GM18858 (cell line): ENCODE data around the gene HHIPL1.

Source experiments
- ATAC-seq: cut with Tn5 transposase; IDR thresholded peaks from one replicate; pipeline ENCODE4 v1.9.1; 2021; ENCODE audit not compliant: unreplicated experiment

The HHIPL1 gene

DNA sequence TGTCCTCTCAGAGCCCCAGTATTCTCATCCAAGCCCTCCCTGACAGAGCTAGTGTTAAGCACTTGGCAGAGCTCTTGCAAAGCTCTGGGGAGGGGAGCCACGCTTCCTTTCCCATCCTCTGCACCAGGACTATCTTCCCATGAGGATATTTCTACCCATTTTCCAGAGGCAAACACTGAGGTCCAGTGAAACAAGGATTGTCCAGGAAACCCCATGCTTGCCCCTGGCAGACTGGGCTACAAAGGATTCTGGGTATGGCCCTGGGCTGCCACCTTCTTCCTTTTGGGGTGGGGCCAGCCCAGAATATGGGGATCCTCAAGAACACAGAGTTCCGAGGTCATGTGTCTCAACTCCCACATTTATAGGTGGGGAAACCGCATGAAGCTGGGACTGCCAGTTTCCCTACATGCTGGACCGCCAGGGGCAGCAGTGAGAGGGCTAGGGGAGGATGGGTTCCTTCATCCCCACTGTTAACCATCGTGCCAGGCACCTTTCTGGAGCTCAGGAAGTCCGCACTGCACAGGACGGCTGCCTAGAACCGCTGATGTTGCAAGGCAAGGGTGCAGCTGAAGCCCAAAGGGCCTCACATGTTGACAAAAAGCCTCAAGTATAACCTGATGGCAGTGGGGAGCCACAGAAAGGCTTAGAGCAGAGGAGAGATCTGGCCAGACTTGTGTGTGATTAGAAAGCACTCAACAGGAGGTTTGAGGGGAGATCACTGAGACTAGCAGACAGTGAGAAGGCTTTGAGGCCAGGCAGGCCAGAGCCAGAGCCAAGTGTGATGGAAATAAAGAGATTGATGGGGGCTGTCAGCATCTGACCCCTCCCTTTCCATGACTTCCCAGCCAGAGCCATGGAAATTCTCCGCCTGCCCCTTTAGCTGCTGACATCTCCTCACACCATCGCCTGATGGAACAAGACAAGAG is 35.4 kb upstream of the HHIPL1 start:
- no peak for ATAC-seq

DNA sequence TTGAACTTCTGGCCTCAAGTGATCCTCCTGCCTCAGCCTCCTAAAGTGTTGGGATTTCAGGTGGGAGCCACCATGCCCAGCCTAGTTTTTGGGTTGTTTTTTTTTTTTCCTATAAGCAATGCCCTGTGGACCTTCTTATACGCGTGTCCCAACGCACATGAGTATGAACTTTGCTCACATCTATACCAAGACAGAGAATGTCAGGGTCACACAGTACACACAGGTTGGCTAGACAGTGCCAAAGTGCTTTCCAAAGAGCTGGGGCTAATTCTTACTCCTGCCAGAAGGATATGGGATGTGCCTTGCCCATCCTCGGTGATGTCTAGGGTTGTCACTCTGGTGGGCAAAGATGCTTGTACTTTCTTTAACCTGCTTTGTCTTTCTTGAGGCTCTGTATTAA is 33.3 kb upstream of the HHIPL1 start:
- no peak for ATAC-seq

DNA sequence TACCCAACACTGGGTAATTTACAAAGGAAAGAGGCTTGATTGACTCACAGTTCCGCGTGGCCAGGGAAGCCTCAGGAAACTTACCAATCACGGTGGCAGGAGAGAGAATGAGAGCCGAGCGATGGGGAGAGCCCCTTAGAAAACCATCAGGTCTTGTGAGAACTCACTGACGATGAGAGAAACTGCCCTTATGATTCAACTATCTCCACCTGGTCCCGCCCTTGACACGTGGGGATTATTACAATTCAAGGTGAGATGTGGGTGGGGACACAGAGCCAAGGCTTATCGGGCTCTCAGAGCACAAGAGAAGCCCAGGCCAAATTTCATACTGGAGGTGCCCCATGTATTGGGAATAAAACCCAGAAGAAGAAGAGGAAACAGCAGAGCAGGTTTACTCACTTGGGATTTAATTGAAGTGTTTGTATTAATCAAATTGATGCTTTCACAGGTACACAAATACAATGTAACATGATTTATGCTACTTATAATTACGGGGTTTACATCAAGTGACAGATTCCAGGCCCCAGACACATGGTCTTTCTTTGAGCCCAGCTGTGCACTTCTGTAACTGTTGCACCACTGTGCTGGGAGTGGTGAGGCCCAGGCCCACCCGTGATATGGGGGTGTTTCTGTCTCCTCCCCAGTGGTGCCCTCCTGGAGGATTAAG is 32.7 kb upstream of the HHIPL1 start:
- no peak for ATAC-seq

DNA sequence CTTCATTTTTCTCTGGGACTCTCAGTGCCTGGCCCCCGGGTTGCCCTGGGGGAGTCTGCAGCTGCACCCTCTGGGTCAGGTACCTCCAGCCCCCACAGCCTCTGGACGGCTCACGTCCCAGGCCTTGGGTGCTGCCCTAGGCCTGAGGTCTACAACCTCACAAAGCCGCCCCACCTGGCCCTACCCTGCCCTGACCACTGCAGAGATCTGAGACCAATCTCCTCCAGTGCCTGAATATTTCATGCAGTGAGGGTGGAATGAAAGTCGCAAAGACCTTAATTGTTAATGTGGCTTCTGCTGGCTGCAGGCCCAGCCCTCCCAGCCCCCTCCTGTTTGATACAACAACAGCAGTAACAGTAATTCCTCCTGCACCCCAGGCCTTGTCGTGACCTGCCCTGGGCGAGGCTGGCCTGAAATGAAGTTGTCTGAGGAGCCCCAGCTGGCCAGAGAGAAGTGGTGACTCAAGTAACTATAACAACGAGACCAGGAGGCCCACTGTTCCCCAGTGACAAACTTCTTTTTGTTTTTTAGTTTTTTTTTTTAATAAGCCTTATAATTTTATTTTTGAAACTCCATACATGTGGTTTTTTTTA is 32.1 kb upstream of the HHIPL1 start:
- no peak for ATAC-seq

DNA sequence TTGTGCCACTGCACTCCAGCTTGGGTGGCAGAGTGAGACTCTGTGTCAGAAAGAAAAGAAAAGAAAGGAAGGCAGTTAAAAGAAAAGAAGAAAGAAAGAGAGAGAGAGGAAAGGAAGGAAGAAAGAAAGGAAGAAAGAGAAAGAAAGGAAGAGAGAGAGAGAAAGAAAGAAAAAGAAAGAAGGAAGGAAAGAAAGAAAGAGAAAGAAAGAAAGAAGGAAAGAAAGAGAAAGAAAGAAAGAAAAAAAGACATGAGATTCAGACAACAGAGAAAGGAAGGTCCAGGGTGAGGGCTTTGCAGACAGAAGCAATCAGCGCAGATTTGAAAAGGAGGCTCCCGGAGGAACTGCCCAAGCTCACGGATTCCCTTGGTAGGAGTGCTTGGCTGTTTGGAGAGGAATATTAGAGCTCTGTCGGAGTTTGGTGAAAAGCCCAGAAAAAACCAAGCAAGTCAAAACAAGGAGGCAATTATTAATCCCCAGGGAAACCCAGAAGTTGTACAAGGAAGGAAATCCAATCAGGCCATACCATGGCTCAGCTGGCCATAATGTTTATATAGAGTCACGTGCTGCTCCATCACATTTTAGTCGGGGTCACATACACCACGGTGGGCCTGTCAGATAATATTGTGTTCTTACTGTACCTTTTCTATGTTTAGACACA is 29.3 kb upstream of the HHIPL1 start:
- ATAC-seq = no peak

DNA sequence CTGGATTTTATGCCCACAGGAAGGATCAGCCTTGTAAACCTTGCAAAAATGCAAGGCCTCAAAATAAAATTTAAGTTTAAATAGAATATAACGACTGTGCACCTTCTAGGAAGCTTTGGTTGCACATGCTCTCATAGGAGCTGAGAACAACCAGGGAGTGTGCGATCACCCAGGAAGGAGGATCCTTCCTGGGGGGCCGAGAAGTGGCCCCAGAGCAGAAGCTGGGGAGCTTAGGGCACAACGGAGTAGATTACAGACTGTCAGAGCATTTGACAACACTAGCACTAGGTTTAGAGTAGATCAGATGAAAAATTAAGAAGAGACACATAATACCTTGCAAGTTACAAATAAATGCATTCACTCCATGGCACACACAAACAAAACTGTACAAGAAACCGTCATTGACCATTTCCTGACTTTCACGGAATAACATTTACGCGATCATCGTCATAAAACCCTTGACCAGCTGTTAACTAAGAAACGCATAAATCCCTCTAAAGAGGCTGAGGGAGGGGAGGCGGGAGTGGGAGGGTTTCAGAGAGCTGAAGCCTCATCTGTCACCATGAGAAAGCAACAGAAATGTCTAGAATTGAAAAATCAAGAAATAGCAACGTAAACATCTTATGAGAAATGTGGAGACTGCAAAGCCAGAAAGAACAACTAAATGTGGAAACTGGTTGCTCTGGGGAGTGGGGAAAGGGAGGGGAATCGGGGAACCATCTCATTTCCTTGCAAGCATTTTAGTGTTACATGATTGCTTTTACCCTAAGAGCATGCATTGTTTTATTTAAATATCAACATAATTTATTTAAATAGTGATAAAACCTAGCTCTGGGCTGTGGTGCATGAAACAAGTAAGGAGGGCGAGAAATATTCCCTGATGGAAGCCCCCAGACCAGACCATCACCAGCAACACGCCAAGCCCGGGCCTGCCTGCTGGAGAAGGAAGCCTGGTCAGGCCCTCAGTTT is 27.8 kb upstream of the HHIPL1 start:
- no peak for ATAC-seq

DNA sequence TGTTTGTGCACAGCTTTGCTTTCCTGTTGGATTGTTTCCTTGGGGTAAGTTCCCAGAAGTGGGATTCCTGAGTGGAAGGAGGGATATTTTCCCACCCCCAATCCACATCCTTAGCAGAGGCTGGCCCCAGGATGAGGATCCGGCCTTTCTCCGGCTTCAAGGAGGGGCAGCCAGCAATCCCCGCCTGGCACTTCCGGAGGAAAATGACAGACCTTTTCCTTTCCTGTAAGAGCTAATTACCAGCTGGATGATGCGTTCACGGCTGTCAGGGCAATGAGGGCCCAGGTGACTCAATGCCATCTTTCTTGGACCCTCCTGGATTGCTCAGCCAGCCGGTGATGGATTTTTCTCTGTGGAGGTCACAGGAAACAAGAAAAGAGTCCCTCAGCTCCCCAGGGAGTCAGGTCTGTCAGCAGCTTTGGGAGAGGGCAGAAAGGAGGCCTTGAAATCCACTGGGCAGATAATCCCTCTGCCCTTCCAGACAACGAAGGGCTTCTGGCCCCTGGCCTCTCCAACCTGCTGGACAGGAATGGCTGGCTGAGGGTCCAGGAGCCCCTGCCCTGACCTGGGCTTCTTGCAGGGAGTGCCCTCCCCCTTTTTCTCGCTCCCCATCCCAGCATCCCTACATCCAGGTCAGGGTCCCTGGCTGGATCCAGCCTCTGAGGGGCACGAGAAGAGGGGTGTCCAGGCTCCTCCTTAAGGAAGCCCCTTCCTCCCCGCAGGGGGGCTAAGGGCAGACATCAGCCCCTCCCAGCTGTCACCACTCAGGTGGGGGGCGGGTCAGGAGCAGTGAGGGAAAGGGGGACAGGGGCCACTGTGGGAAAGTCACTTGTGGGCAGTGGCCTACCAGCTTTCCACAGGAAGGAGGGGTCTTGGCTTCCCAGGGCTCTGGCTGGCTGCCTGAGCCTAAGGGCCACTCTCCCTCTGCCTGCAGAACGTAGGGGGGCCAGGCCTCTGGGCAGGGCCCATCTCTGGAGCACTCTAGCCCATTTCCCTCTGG is 24.8 kb upstream of the HHIPL1 start:
- no peak for ATAC-seq

DNA sequence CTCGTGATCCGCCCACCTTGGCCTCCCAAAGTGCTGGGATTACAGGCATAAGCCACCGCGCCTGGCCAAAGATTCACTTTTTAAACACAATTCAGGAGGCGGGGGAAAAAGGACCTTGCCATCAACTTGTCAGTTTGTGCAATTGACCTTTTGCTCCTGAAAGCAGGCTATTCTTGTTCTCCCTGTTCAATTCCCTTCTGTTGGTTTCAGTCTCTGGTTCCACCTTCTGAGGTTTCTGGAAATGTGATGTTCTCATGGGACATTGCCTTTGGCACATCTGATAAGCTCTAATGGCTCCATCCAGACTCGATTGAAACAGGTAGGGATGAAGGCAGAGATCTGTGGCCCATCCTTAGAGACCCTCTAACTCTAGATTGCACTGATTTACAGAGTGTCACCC is 23.0 kb upstream of the HHIPL1 start:
- no peak for ATAC-seq

DNA sequence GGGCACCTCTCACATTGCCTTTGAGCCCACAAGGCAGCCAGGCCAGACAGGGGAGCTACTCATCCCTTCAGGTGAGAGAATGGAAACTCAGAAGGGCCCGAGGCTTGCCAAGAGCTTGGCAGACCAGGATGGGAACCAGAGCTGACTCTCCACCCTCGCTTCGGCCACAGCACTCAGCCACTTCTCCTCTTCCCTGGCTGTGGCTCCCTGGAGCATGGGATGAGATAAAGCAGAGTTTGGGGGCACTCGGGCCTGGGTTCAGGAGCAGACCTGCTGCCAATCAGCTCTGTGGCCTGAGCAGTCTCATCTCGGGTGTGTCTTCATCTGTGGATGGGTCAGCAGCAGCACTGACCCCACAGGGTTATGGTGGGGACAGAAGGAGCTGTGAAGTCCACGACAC is 20.9 kb upstream of the HHIPL1 start:
- ATAC-seq = no peak

DNA sequence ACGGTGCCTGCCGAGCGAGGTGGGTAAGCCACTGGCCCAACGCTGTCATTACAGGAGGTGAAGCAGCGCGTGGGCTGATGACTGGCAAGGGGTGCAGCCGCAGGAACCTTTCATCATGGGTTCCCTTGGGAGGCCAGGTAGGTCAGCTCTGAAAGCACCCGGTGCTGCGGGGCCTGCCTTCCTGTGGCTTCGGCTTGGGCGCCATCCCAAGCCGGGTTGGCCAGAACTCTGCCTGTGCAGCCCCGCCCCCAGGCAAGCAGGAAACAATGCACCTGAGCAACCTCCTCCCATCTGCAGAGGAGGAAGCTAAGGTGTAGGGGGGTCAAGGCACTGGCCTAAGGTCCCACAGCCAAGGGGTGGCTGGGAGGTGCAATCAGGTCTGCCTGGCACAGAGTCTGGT is 20.0 kb upstream of the HHIPL1 start:
- no peak for ATAC-seq

DNA sequence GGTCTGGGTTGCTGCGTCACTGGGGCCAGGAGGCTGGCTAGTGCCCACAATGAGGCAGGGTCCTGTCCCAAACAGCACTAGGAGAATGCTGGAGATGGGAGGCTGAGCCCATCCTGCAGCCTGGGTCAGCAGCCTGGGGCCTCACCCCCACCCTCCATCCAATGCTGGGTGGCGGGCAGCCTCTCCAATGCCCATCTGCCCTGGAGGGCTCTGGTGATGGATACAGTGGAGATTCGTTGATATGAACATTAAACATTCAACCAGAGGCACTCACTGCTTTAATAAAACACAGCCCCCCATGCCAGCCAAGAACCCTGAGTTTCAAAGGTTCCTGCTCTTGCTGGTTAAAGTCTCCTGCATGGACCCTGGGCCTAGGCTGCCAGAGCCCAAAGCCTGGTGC is 19.5 kb upstream of the HHIPL1 start:
- no peak for ATAC-seq

DNA sequence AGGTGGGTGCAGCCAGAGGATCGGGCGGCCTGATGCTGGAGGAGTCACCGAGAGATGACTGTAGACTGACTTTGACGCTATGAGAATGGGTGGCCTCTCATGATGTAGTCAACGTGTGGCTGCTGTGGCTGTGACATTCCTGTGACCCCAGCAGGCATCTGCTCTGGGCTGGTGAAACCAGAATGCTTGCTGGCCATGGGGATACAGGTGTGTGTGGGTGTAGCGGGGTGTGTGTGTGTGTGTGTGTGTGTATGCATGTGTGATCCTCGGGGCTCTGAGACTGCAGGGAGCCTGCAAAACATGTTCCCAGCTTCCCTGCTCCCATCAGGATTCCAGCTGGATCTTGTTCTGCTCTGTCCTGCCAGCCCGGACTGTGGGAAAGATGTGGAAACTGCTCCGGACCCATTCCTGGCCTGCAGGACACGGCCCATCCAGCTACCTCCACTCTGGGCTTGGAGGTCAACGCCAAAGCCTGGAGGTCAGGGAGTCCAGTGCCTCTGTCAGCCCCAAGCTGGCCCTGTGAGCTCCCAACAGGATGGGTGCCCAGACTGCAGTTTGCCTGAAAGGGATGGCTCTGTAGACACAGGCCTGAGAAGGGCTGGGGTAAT is 18.8 kb upstream of the HHIPL1 start:
- ATAC-seq = no peak

DNA sequence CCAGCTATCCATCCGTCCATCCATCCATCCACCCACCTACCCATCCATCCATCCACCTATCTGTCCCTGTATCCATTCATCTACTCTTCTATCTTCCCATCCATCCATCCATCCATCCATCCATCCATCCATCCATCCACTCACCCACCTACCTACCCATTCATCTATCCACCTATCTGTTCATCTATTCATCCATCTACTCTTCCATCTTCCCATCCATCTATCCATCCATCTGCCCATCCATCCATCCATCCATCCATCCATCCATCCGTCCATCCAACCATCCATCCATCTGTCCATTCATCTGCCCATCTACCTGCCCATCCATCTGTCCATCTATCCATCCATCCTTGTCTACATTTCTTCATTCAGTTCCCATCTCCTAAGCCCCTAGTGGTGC is 17.8 kb upstream of the HHIPL1 start:
- no peak for ATAC-seq

DNA sequence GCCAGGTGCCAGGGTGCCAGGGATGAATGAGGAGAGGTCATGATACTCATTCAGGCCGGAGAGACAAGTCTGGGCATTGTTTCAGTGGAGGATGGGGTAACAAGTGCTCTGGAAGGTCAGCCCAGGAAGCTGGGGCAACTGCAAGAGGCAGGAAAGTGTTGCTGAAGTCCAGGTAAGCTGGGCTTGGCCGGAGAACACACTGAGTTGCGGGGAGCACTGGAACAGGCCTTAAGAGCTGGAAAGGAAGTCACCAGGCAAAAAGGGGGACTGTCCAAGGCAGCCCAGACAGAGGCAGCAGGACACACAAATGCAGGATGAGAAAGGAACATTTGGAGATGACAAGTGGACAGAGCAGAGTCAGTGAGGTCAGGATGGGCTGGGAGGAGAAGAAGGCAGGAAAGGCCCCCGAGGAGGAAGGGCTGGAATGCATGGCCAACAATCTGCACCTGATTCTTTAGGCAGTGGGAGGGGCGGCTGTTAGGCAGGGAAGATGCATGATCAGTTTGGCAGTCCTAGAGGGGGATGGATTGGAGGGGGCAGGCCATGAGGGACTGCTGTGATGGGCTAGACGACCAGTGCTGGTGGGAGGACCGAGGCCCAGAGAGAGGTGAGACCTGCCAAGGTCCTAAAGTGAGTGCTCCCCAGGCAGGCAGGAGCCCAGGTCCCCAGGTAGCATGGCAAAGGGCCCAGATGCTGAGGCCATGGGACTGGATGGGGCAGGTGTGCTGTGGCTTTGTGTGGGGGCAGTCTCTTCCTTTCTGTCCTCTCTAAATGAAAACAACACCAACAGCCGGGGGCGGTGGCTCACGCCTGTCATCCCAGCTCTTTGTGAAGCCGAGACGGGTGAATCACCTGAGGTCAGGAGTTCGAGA is 17.2 kb upstream of the HHIPL1 start:
- ATAC-seq = no peak

DNA sequence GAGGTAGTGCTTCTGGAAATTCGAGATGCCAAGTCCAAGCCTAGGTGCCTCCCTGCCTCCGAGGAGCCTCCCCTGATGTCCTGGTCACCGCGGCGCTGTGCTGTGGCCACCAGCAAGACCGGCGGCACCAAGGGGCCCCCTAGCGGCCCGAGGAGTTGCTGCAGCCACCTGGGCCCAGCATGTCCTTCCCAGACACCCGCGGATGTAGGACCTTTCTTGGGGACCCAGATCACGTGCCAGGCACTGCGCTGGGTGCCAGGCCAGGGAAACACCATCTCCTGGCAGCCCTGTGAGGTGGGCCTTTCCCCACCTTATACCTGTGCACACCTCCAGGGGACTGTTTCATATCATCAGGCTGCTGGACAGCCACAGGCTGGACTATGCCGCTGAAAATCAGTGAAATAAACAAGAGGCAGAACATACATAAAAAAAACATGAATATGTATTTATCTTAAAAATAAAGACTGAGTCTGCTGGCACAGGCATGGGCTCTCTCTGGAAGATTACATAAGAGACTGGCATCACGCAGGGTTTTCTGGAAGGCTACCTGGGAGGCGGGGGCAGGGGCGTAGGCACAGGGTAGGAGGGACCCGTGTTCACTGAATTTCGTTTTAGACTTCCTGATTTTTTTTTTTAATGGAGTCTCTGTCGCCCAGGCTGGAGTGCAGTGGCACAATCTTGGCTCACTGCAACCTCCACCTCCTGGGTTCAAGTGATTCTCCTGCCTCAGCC is 15.9 kb upstream of the HHIPL1 start:
- ATAC-seq = no peak

DNA sequence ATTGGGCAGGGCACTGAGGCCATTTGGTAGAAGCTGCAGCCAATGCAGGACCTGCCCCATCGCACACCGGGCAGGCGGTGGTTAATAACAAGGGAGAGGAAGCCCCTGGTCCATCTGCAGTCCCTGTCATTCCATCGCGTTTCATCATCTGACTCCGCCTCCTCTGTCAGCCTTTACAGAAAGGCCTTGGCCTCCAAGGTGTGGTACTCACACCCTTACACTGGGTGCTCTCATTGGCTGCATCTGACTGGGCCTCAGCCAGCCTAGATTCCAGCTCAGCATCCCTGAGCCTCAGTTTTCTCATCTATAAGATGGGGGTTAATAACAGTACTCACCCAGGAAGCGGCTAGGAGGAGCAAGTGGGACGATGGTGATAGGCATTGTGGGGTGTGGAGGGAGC is 14.7 kb upstream of the HHIPL1 start:
- ATAC-seq = no peak

DNA sequence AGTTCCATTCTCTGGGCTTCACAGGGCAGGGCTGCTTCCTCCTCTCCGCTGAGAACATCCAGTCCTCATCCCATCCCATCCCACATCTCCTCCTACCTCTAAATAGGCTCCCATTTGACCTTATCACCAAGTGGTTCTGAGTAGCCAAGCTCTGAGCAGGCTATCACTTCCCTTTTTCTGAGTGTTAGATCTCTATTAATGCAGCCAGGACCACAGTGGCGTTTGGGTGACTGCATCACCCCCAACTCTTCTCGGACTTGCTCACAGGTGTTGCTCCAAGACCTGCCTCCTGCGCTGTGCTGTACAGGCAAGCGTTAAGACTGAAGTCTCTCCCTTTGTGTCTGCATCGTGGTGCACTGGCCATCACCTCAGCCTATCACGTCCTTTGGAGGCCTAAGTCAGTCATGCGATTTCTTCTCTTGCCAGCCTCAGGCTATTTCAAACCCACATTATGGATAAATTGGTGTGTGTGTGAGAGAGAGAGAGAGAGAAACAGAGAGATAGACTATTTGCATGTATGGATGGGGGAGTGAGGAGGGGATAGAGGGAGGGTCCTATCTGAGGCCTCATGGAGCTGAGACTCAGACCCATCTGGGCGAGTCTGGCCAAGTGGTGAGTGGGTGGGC is 12.4 kb upstream of the HHIPL1 start:
- ATAC-seq = no peak
